ENCODE measurements around the gene MAVS. TPM values are rescaled to one million over a fixed set of nuclear protein-coding genes. Genes with fewer than 3 reads are reported as not detected.

MAVS gene
- total and polyA plus RNA-seq, 3 donors from 2014 or later: 14.5 to 34.6 (median 28.5) TPM

- Histone ChIP-seq H3K27me3 (no peaks in the 10 kb centered on the region), H3K9me3 (no peaks in the 10 kb centered on the region), H3K36me3 (ENCODE audit: low read depth, missing control alignments) (no peaks in the 10 kb centered on the region), H3K4me1 (peaks cover 7% of the 10 kb centered on the region), H3K27ac (no peak overlapping the region), H3K4me3 (no peak overlapping the region)
- DNase-seq: no peak
- no peak for TF ChIP-seq POLR2A (IDR thresholded peaks at IDR 0.05)
- no peak for TF ChIP-seq CTCF (IDR thresholded peaks at IDR 0.05)
- WGBS, 2 donors: 86 to 92% methylated on average over 5 to 11 of the region's 11 CpGs
- intact Hi-C loops (cut with DNase I; ENCODE audit: low total_unique reads): no loop called here
Measured at GRCh38 chr20:3925113-3925695, 78.6 kb downstream of the MAVS start.

MicroRNAs encoded within 50 kb of the gene (microRNA counts, 767-probe panel; counts per million panel counts)
- 0 to 152 counts per million in 2 donors for microRNA hsa-miR-103a-3p

Small RNA genes within 50 kb of the gene (microRNA-seq; reads per million reads assigned to microRNA genes)
- gene MIR103A2 (ENCODE audit: borderline number of aligned reads in 2 of 2, borderline replicate concordance in 1 of 2) (0 to 0.69 reads per million in 2 donors), gene MIR103B2 (ENCODE audit: borderline number of aligned reads in 2 of 2, borderline replicate concordance in 1 of 2) (0 reads per million in 2 donors)

Small RNA genes within 50 kb of the gene (small RNA-seq; reads per million reads assigned to genes)
- gene MIR103A2: 0.27 to 0.38 reads per million in 2 donors

Other genes starting within 250 kb of the MAVS start
- under 1 TPM; 0.31 to 0.74 TPM for gene GFRA4, start 183.4 kb upstream of the MAVS start, total RNA-seq
- 0.51 TPM for gene GFRA4, start 183.4 kb upstream of the MAVS start, polyA plus RNA-seq (ENCODE audit: insufficient read depth, low read depth, low replicate concordance)
- 10 to 100 TPM; 35.4 to 61.1 TPM for gene ADAM33, start 164.8 kb upstream of the MAVS start, total RNA-seq
- gene ADAM33, start 164.8 kb upstream of the MAVS start, polyA plus RNA-seq (ENCODE audit: insufficient read depth, low read depth, low replicate concordance): 25.5 TPM
- 1 to 10 TPM; 4.3 to 9.4 TPM for gene SIGLEC1, start 134.2 kb upstream of the MAVS start, total RNA-seq
- gene SIGLEC1, start 134.2 kb upstream of the MAVS start, polyA plus RNA-seq (ENCODE audit: insufficient read depth, low read depth, low replicate concordance): 6.6 TPM
- gene HSPA12B, start 114.1 kb upstream of the MAVS start, total RNA-seq: 10 to 100 TPM; 10.7 to 11.1 TPM
- gene HSPA12B, start 114.1 kb upstream of the MAVS start, polyA plus RNA-seq (ENCODE audit: insufficient read depth, low read depth, low replicate concordance): 8.0 TPM
- gene ADISSP, start 79.1 kb upstream of the MAVS start, total RNA-seq: 10 to 100 TPM; 17.6 to 19.7 TPM
- 36.5 TPM for gene ADISSP, start 79.1 kb upstream of the MAVS start, polyA plus RNA-seq (ENCODE audit: insufficient read depth, low read depth, low replicate concordance)
- 10 to 100 TPM in 1 of 2 donors, 1 to 10 TPM in 1; 9.8 to 12.1 TPM for gene SPEF1, start 65.4 kb upstream of the MAVS start, total RNA-seq
- 28.8 TPM for gene SPEF1, start 65.4 kb upstream of the MAVS start, polyA plus RNA-seq (ENCODE audit: insufficient read depth, low read depth, low replicate concordance)
- 10 to 100 TPM; 32.2 to 44.1 TPM for gene CENPB, start 60.1 kb upstream of the MAVS start, total RNA-seq
- gene CENPB, start 60.1 kb upstream of the MAVS start, polyA plus RNA-seq (ENCODE audit: insufficient read depth, low read depth, low replicate concordance): 24.8 TPM
- gene CDC25B, start 50.5 kb upstream of the MAVS start, total RNA-seq: 10 to 100 TPM; 25.4 to 45.6 TPM
- 14.4 TPM for gene CDC25B, start 50.5 kb upstream of the MAVS start, polyA plus RNA-seq (ENCODE audit: insufficient read depth, low read depth, low replicate concordance)
- 10 to 100 TPM; 25.9 to 26.6 TPM for gene AP5S1, start 26.3 kb upstream of the MAVS start, total RNA-seq
- gene AP5S1, start 26.3 kb upstream of the MAVS start, polyA plus RNA-seq (ENCODE audit: insufficient read depth, low read depth, low replicate concordance): 26.0 TPM
- 10 to 100 TPM; 63.4 to 71.2 TPM for gene PANK2, start 42.6 kb downstream of the MAVS start, total RNA-seq
- 57.9 TPM for gene PANK2, start 42.6 kb downstream of the MAVS start, polyA plus RNA-seq (ENCODE audit: insufficient read depth, low read depth, low replicate concordance)
- gene RNF24, start 168.7 kb downstream of the MAVS start, total RNA-seq: 10 to 100 TPM; 13.5 to 14.2 TPM
- 11.0 TPM for gene RNF24, start 168.7 kb downstream of the MAVS start, polyA plus RNA-seq (ENCODE audit: insufficient read depth, low read depth, low replicate concordance)

All from testis (tissue), 3 donors.